GM21619 (cell line): ENCODE data around the gene MCUR1.
"Not testable (repeated sequence)": the region's sequence is repeated elsewhere in the genome, so short reads cannot be mapped to it uniquely, and the experiment has no call there.

Source experiments
- ATAC-seq: cut with Tn5 transposase; IDR thresholded peaks from one replicate; pipeline ENCODE4 v1.9.1; 2021; ENCODE audit not compliant: unreplicated experiment

MCUR1 gene, protein sequence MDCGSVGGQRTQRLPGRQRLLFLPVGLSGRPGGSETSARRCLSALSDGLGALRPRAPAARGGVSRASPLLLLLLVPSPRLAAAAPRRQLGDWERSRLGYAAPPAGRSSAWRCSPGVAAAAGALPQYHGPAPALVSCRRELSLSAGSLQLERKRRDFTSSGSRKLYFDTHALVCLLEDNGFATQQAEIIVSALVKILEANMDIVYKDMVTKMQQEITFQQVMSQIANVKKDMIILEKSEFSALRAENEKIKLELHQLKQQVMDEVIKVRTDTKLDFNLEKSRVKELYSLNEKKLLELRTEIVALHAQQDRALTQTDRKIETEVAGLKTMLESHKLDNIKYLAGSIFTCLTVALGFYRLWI

DNA sequence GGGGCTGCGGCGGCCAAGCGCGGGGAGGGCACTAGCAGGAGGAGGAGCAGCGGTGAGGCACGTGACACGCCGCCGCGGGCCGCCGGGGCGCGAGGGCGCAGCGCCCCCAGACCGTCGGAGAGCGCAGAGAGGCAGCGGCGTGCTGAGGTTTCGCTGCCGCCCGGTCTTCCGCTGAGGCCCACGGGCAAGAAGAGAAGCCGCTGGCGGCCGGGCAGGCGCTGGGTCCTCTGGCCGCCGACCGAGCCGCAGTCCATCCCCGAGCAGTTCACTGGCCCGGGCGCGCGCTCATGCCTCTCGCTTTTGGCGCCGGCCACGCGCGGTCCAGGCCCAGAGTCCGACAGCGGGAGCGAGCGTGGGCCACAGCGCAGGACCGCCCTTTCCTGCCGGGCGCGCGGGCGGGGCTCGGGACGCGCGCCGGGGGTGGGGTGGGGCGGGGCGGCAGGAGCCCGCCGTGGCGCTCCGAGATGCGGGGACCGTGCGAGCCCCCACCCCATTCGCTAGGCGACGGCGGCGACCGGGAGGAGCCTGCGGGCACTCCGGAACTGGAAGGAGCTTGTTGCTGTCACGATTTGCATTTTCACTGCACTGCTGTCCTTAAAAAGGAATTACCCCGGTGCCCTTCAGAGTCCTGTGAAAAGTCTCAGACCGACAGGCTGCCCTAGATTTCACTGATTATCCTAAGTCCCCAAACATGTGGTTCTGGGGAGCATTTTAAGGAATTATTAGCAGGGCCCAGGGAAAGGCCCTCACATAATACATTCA, at the start of gene MCUR1:
Gene MCUR1, minus strand, starts transcription at position 382 of the 762 bp plus-strand sequence. Its CDS starts 128 bp downstream, at position 254.
- ATAC-seq = peak; percentile 74

DNA sequence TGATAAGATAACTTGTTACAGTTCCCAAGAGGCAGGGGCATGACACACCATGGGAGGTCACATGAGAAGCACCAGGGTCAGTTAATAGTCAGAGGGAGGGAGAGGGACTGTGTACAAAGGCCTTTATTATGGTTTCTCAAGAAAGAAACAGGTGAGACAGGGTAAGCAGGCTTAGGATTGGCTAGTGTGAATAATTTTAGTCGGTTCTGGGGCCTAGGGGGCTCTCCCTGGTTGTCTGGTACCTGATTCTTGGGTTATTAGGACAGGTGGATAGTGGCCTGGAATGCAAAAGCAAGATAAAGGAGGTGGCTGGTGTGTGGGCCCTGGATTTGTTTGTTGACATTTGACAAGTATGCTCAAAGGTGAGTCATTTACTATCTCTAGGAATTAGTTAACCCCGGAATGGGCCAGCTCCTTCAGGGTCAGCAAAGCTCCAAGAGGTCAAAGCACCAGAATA, 49.4 kb upstream of the MCUR1 start:
- no peak for ATAC-seq

DNA sequence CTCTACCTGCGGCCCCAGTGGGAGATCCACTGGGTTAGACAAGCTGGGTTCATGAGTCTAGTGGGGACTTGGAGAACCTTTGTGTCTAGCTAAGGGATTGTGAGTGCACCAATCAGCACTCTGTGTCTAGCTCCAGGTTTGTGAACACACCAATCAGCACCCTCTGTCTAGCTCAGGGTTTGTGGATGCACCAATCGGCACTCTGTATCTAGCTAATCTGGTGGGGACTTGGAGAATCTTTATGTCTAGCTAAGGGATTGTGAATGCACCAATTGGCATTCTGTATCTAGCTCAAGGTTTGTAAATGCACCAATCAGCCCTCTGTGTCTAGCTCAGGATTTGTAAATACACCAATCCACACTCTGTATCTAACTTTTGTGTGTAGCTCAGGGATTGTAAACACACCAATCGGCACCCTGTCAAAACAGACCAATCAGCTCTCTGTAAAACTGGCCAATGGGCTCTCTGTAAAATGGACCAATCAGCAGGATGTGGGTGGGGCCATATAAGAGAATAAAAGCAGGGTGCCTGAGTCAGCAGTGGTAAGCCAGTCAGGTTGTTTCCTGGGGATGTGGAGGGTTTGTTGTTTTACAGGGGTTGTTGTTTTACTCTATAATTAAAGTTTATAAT, 46.3 kb upstream of the MCUR1 start:
- ATAC-seq = not testable (repeated sequence)

DNA sequence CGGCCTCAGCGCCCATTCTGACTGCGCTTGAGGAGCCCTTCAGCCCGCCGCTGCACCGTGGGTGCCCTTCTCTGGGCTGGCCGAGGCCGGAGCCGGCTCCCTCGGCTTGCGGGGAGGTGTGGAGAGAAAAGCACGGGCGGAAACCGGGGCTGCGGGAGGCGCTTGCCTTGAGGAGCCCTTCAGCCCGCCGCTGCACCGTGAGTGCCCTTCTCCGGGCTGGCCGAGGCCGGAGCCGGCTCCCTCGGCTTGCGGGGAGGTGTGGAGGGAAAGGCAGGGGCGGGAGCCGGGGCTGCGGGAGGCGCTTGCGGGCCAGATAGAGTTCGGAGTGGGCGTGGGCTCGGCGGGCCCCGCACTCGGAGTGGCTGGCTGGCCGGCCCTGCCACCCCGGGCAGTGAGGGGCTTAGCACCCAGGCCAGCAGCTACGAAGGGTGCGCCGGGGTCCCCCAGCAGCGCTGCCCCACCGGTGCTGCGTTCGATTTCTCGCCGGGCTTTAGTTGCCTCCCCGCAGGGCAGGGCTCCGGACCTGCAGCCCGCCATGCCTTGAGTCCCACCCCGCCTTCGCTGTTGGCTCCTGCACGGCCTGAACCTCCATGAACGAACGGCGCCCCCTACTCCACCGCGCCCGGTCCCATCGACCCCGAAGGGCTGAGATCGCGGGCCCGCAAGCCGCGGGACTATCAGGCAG, 45.7 kb upstream of the MCUR1 start:
- ATAC-seq = no peak

DNA sequence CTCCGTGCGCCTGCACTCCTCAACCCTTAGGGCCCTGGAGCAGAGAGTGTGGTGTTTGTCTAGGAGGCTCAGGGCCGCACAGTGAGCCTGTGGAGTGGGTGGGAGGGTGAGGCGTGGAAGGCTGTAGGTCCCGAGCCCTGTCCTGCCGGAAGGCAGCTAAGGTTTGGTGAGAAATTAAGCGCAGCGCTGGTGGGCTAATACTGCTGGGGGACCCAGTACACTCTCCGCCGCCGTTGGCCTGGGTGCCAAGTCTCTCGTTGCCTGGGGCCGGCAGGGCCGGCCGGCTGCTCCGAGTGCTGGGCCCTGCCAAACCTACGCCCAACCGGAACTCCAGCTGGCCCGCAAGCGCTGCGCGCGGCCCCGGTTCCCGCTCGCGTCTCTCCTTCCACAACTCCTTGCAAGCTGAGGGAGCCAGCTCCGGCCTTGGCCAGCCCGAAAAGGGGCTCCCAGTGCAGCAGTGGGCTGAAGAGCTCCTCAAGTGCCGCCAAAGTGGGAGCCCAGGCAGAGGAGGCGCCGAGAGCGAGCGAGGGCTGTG, 40.4 kb upstream of the MCUR1 start:
- no peak for ATAC-seq

DNA sequence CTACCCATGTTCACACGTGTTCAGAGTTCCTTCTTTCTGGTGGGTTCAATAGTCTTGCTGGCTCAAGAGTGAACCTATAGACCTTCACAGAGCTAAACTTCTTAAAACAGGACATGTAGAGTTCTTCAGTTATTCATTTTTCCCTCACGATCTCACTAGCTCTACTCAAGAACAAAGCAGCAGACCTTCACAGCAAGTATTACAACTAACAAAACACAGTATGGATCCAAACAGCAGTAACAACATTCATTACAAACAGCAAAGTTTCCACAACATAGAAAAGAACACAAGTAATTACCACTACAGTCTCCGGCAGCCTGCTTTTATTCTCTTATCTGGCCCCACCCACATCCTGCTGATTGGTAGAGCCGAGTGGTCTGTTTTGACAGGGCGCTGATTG, 39.5 kb upstream of the MCUR1 start:
- ATAC-seq = no peak

DNA sequence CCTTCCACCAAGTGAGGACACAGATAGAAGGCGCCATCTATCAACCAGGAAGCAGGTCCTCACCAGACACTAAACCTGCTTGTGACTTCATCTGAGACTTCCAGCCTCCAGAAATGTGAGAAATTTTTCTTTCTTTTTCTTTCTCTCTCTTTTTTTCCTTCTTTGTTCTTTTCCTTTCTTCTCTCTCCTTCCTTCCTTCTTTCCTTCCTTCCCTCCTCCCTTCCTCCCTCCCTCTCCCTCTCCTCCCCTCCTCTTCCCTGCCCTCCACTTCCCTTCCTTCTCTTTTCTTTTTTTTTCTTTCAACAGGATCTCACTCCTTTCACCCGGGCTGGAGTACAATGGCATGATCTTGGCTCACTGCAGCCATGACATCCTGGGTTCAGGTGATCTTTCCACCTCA, 37.4 kb upstream of the MCUR1 start:
- no peak for ATAC-seq

DNA sequence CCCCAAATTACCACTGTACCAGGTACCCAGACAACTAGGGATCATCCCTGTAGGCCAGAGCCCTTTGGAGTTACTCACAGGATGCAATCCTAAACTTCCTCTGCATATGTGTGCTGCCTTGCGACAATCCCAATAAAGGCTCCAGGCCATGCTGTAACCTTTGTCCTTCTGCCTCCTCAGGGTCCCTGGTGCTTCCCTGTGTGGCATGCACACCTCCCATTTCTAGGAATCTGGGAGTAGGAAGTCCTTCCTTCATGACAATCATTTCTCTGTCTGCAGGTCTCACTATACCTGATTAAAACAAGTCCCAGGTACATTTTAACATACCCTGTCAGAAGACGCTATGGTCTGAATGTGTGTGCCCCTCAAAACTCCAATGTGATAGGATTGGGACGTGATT, 37.0 kb upstream of the MCUR1 start:
- ATAC-seq = no peak

DNA sequence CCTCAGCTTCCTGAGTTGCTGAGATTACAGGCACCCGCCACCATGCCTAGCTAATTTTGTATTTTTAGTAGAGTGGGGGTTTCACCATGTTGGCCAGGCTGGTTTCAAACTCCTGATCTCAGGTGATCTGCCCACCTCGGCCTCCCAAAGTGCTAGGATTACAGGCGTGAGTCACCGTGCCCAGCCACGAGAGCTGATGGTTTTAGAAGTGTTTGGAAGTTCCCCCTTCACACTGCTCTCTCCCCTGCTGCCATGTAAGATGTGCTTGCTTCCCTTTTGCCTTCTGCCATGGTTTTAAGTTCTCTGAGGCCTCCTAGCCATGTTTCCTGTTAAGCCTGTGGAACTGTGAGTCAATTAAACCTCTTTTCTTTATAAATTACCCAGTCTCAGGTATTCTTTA, 36.3 kb upstream of the MCUR1 start:
- ATAC-seq = not testable (repeated sequence)

DNA sequence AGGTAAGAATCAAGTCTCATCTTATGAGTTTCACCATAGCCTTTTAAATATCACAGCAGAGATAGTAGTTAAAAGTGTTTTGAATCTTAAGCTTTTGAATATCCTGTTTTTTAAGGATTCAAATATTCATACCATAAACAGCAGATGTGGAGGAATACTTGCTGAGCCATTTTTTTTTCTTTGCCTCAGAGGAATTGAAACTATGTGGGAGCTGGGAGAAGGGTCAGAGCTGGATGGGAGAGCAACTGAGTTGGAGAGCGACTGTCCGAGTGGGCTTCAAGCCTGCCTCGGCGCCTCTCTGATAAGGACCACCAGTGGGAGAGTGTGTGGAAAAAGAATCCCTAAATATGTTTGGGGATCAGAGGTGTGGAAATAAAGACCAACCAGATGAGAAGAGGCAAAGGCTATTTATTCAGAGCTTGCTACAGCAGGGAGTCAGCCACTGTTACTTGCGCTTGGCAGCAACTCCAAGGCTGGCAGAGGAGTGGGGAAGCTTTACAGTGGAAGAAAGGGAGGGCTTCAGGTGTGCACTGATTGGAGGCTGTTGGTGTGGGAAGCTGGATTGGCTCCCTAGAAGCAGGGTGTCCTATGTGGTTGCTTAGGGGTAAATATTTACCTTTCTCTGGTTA, 34.3 kb upstream of the MCUR1 start:
- ATAC-seq = no peak

DNA sequence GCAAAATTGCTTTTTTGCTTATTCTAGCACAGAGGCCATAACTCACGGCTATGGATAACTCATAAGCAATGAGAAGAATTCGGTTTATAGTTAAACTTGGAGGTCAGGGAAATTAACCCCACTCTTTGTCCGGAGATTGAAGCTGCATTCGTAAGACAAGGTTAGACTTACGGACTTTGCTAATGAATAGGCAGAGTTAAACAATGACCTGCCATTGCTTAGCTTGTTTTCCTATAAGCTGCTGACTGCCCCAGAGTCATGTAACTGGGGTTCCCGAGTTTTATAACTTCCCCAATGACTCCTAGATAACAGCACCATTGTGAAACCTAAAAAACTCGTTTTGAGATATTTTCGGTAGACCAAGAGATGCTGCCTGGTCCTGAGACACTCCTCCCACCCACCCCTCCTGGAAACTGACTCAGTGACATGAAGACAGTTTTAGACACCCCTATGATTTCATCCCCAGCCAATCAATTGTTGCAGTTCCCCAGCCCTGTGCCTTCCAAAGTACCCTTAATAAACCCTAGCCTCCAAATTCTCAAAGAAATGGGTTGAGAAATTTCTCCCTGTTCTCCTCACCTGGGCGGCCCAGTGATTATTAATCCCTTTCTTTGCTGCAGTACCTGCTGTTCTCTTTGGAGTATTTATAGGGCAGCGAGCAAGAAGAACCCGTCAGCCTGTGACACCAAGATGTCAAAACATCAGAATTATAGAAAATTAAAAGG, 33.1 kb upstream of the MCUR1 start:
- no peak for ATAC-seq

DNA sequence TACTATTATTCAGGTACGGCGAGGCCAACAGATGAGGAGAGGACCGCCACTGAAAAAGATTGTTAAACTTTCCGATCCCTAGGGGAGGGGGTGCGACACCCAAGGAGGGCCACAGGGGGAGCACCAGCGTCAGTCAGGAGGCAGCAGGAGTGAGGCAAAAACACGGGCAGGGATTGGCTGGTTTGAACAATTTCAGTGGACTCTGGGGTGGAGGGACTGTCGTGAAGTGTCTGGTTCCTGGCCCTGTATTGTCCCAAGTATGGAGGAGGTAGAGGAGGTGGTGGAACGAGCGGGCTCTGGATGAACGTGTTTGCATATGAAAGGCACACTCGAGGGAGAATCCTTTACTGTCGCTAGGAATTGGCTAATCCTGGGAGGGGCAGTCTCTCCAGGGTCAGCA, 32.5 kb upstream of the MCUR1 start:
- ATAC-seq = no peak

DNA sequence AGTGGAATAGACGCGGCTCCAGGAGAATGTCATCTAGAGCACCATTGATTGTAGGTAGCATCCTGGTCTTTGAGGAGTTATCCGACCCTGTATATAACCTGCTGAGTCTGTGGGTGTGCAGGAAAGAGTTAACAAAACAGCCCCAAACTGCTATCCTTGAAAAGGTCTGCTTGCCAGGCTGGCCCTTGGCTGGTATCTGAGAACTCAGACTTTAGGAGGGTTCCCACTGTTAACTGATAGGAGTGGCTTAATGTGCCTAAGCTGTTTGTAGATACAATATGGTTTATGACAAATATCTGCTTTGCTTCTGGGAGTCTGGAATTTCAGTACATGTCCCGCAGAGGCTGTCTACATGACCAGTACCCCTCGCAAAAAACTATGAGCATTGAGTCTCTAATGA, 27.6 kb upstream of the MCUR1 start:
- ATAC-seq = no peak

DNA sequence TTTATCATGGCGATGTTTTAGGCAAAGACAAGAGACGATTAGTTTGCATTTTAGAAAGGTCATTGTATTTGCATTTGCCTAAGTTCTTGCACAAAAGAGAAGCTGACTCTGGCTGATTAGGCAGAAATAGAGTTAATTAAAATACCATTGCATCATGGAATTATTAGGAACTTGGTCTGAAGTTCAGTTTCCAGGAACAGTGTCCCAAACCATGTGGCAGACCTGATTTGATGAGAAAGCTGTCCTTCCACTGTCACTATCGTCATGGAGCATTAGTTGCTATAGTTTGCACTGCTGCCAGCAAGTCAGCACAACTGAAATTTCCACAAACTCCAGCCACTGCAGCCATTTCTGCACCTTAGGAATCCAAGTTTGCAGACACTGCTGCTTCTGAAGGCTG, 24.3 kb upstream of the MCUR1 start:
- no peak for ATAC-seq

DNA sequence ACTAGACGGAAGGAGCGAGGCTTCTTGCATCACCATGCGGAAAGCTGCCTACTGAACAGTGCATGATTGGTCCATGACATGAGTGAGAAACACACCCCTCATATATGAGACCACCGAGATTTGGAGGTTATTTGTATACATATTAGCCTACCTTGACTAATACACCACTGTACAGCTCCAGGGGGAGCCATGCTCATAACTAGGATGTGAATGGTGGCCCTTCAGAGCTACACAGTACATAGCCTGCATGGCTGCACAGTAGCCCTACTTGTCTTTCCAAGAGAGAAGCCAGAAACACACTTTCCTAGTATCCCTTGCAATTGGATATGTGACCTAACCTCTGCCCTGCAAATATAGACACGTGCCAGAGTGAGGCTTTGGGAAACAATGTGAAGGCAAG, 21.8 kb upstream of the MCUR1 start:
- ATAC-seq = no peak

DNA sequence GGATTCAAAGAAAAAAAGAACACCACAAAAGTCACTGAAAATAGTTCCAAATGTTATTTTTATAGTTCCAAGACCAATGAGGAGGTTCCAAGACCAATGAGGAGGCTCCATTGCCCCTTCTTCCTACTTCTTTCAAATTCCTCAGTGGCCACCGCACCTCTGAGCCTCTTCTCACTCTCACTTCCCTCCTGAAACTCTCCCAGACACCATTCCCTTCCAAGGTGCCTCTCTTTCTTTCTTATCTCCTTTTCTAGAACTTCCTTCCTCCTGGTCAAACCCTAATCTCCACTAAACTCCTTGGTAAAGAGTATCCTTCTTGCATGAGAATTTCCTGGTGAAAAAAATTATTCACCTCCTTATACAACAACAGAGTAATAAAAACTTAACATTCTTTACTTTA, 20.4 kb upstream of the MCUR1 start:
- no peak for ATAC-seq

DNA sequence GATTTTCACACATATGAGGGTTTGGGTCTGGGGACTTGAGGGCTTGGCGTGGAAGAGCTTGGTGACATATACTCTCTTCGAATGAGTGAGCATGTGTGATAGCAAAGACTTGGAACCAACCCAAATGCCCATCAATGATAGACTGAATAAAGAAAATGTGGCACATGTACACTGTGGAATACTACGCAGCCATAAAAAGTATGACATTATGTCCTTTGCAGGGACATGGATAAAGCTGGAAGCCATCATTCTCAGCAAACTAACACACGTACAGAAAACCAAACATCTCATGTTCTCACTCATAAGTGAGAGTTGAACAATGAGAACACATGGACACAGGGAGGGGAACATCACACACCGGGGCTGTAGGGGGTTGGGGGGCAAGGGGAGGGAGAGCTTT, 19.7 kb upstream of the MCUR1 start:
- not testable (repeated sequence) for ATAC-seq

DNA sequence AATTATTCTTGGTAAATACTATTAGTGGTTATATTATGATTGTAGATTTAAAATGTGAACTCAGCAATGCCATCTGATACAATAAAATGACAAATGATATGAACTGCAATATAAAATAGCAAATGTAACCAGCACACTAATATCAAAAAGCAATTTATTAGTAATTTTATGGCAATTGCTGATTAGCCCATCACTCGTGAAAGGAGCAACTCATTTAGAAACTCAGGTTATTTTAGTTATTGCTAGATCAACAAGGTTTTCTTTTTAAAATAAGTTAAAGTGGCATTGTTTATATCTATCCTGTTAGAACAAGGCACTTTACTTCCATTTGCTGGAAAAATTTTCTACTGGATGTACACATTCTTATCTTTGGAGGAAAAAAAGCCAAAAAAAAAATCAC, 18.4 kb upstream of the MCUR1 start:
- ATAC-seq = no peak

DNA sequence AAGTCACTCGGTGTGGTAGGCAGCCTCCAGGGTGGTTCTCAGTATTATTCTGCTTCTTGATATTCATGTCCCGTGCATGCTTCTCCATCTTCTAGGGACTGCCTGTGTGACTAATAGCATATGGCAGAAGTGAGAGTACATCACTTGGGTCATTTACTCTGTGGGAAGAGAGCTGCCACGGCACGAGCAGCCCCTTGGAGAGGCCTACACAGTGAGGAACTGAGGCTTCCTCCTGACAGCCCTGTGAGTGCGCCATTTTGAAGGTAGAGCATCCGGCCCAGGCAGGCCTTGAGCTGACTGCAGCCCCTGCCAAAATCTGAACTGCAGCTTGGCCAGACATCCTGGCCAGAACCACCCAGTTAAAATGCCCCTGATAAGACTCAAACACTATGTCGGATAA, 17.3 kb upstream of the MCUR1 start:
- peak; percentile 71 for ATAC-seq

DNA sequence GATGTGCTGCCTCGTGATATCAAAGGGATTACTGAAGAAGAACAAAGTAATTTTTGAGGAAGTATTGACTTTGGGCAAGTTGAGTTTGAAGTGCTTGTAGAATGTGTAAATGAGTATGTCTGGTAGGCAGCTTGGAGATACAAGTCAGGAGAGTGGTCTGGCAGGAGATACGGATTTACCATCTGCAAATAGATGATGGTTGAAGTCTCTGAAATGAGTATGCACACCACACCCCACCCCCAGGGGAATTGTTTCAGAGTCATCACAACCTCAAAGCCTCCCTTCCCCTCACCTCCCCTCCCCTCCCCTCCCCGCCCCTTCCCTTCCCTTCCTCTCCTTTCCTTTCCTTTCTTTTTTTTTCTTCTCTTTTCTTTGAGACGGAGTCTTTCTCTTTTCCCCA, 16.4 kb upstream of the MCUR1 start:
- no peak for ATAC-seq
